Retinal pigment epithelial cell (primary cell): ENCODE measurements around the gene HERPUD1.

Experiments used
- DNase-seq: peaks from one replicate; pipeline ENCODE4 v3.0.0-alpha.2; 2010; ENCODE audit warnings: low read depth
- H3K4me3 ChIP-seq: 2 replicates; pipeline ENCODE4 v1.5.1; 2011; ENCODE audit warnings: mild to moderate bottlenecking, low read length, control low read depth, moderate library complexity
- CTCF ChIP-seq: conservative IDR thresholded peaks from 2 replicates; pipeline ENCODE4 v1.5.1; 2011; ENCODE audit warnings: low read depth, low read length, control low read depth, inconsistent platforms

Gene HERPUD1

GRCh38 chr16:56910654-56911539 is 21.0 kb upstream of the HERPUD1 start:
- H3K4me3 ChIP-seq: no peak overlapping the region
- DNase-seq: no peak
- no peak for TF ChIP-seq CTCF

- H3K4me3 ChIP-seq: no peak overlapping the region
- no peak for TF ChIP-seq CTCF
- no peak for DNase-seq
These were observed 20.0 kb upstream of the HERPUD1 start for GRCh38 chr16:56911771-56912571.

GRCh38 chr16:56912746-56913708 is 18.9 kb upstream of the HERPUD1 start:
- DNase-seq: no peak

GRCh38 chr16:56914896-56915295 is 17.0 kb upstream of the HERPUD1 start:
- no peak for TF ChIP-seq CTCF
- no peak for DNase-seq
- no peak overlapping the region for H3K4me3 ChIP-seq

More at GRCh38 chr16:56912746-56913708, 18.9 kb upstream of the HERPUD1 start:
- TF ChIP-seq CTCF: no peak
- H3K4me3 ChIP-seq: no peak overlapping the region

GRCh38 chr16:56915336-56916119 is 16.4 kb upstream of the HERPUD1 start:
- H3K4me3 ChIP-seq: no peak overlapping the region
- TF ChIP-seq CTCF: no peak
- DNase-seq: no peak
